ENCODE data around the gene TMEM80. TPM values are rescaled to one million over a fixed set of nuclear protein-coding genes. Genes with fewer than 3 reads are reported as not detected.

The TMEM80 gene
- polyA plus RNA-seq, 1 donor: 36.1 TPM

DNA sequence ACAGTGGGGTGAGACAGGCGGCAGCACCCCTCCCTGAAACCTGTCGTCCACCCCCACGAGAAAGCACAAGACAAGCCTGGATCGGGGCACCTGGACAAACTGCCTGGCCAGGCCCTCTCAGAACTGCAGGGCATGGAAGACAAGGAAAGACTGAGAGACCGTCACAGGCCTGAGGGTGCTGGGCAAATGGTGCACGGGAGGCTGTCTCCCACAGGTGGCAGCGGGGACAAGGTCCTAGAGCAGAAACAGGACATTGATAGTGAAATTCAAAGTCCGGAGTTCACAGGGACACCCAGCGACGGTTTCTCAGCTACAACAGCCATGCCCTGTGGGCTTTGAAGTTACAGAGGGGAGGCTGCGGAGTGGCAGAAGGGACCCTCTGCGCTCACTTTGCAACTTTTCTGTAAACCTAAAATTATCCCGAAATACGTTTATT is 37.9 kb upstream of the TMEM80 start:
- H3K4me3 ChIP-seq (ENCODE audit: low read length): no peak overlapping the region
- peaks cover 38% of the 10 kb centered on the region for H3K4me1 ChIP-seq (ENCODE audit: control insufficient read depth, insufficient read depth, low read length)
- H3K9me3 ChIP-seq (ENCODE audit: control insufficient read depth, low read depth, low read length): no peaks in the 10 kb centered on the region
- WGBS (ENCODE audit: insufficient coverage, low lambda C conversion rate): no CpG with 5 or more reads among the region's 14 CpGs
- no peaks in the 10 kb centered on the region for H3K27me3 ChIP-seq (ENCODE audit: control insufficient read depth, insufficient read depth, low read length)
- peak; percentile 63 to 85 for DNase-seq
- peaks cover 32% of the 10 kb centered on the region for H3K36me3 ChIP-seq (ENCODE audit: control insufficient read depth, insufficient read depth, low read length)
- H3K27ac ChIP-seq (ENCODE audit: low read length): peak overlapping the region; percentile 41

DNA sequence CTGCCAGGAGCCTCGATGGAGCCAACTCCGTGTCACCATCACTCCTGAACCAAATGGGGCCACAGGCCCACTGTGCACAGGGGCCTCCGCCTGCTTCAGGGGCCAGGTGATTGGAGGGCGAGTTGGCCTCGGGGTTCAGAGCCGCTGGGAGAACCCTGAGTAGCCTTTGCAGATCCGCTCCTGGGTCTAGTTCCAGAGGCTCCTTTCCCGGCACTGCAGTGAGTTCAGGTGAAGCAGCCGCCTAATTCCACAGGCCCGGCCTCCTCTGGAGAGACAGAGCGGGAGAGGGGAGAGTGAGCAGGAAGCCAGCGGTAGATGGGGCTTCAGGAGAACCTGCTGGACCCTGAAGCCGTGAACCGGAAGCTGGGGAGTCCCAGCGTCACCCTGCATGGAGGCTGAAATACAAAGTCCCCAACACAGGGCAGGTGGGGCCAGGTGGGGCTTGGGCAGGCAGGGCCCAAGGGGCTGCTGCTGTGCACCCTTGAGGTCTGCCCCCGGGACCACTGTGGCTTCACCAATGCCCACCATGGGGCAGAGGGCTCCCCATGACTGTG is 36.0 kb upstream of the TMEM80 start:
- no peaks in the 10 kb centered on the region for H3K27me3 ChIP-seq (ENCODE audit: control insufficient read depth, insufficient read depth, low read length)
- no peak overlapping the region for H3K27ac ChIP-seq (ENCODE audit: low read length)
- no peak for DNase-seq
- H3K36me3 ChIP-seq (ENCODE audit: control insufficient read depth, insufficient read depth, low read length): peaks cover 30% of the 10 kb centered on the region
- peaks cover 31% of the 10 kb centered on the region for H3K4me1 ChIP-seq (ENCODE audit: control insufficient read depth, insufficient read depth, low read length)
- WGBS (ENCODE audit: insufficient coverage, low lambda C conversion rate): no CpG with 5 or more reads among the region's 16 CpGs
- no peaks in the 10 kb centered on the region for H3K9me3 ChIP-seq (ENCODE audit: control insufficient read depth, low read depth, low read length)
- H3K4me3 ChIP-seq (ENCODE audit: low read length): no peak overlapping the region

DNA sequence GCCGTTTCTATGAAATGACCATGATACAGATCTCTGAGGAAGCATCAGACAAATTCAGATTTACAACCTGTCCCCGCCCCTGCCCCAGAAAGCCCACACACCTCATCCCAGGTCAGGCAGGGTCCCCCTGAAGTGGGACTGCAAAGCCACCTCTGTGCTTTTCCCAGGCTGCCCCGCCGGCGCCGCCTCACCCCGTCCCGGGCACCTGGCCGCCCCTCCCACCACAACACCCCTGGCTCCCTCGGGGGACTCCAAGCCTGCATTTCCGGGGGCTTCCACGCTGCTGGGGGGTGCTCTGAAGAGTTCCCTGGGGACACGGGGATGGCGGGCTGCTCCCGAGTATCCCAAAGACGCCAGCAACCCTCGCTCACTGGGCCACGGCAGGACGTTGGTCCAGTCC is 35.3 kb upstream of the TMEM80 start:
- Histone ChIP-seq H3K27ac (ENCODE audit: low read length) (no peak overlapping the region), H3K27me3 (ENCODE audit: control insufficient read depth, insufficient read depth, low read length) (no peaks in the 10 kb centered on the region), H3K9me3 (ENCODE audit: control insufficient read depth, low read depth, low read length) (no peaks in the 10 kb centered on the region), H3K4me1 (ENCODE audit: control insufficient read depth, insufficient read depth, low read length) (peaks cover 27% of the 10 kb centered on the region), H3K4me3 (ENCODE audit: low read length) (no peak overlapping the region), H3K36me3 (ENCODE audit: control insufficient read depth, insufficient read depth, low read length) (peaks cover 30% of the 10 kb centered on the region)
- WGBS (ENCODE audit: insufficient coverage, low lambda C conversion rate): no CpG with 5 or more reads among the region's 19 CpGs
- no peak for DNase-seq

DNA sequence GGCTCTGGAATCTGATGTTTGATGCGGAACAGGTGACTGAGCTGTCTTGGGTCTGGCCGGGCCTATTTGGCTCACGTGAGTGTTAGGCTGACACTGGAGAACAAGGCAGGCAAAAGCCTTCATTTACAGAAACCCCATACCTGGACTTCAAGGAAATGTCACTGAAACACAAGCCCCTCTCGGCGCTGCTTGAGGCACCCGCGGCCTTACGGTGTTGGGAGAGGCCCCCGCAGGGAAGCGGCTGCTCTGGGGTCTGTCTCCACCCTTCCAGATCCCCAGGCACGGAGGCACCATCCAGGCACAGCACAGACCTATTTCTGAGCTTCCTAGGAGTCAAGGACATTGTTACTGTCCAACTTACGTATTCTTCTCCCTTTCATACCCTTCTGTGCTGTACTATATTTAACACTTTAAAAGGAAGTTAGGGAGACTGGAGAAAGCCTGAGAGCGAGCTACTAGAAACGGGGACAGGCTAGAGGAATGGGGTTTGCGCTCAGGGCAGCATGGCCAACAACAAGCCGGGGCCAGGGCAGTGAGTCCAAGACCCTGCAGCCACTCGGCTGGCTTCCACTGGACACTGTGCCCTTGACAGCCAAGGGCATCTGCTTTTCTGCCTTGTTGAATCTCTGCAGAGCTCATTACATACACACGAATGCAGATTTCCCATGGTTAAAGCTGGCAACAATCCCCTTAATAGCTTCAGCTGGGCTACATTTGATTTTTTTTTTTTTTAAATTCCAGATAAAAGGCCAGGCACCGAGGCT is 34.8 kb upstream of the TMEM80 start:
- H3K9me3 ChIP-seq (ENCODE audit: control insufficient read depth, low read depth, low read length): no peaks in the 10 kb centered on the region
- H3K4me1 ChIP-seq (ENCODE audit: control insufficient read depth, insufficient read depth, low read length): peaks cover 23% of the 10 kb centered on the region
- no peak for DNase-seq
- no peak overlapping the region for H3K27ac ChIP-seq (ENCODE audit: low read length)
- H3K36me3 ChIP-seq (ENCODE audit: control insufficient read depth, insufficient read depth, low read length): peaks cover 34% of the 10 kb centered on the region
- H3K27me3 ChIP-seq (ENCODE audit: control insufficient read depth, insufficient read depth, low read length): no peaks in the 10 kb centered on the region
- H3K4me3 ChIP-seq (ENCODE audit: low read length): no peak overlapping the region
- WGBS (ENCODE audit: insufficient coverage, low lambda C conversion rate): 80% methylated on average over 1 of the region's 19 CpGs

DNA sequence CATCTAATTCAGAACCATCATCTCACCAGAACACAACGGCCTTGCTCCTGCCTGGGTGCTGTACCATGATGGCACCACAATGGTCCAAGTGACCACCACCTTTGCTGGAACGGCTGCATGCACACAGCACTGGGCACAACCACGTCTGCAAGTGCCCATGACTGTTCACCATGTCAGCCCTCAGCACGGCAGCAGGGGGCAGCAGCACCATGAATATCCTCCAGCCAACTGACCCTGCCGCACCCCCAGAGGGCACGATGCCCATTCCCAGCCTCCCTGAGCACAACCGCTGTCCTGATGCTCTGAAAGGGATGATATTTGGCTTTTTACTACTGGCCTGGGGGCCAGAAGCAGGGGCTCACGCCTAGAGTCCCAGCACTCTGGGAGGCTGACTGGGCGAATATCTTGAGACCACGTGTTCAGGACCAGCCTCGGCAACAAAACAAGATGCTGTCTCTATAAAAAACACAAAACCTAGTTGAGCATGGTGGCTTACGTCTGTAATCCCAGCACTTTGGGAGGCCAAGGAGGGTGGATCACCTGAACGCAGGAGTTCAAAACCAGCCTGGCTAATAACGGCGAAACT is 32.8 kb upstream of the TMEM80 start:
- DNase-seq: peak; percentile 28 to 35
- peaks cover 41% of the 10 kb centered on the region for H3K36me3 ChIP-seq (ENCODE audit: control insufficient read depth, insufficient read depth, low read length)

DNA sequence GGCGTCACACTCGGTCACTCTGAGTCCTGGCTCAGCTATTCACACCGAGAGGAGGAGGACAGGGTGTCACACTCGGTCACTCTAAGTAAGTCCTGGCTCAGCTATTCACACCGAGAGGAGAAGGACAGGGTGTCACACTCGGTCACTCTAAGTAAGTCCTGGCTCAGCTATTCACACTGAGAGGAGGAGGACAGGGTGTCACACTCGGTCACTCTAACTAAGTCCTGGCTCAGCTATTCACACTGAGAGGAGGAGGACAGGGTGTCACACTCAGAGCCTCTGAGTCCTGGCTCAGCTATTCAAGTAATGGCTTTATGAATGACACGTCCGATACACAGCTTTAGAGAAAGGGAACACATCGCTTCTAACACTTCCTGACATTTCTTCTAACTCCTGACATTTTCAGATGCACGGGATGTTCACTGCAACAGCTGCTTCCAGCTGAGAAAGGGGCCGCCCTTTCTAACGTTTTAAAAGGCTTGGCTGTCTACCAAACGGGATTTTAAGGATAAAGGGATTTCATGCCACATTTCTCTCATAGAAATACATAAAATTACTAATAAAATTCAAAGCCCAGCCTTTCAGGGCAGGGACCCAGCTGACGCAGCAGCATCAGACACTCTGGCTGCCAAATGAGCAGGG is 30.4 kb upstream of the TMEM80 start:
- H3K4me1 ChIP-seq (ENCODE audit: control insufficient read depth, insufficient read depth, low read length): no peaks in the 10 kb centered on the region
- H3K4me3 ChIP-seq (ENCODE audit: low read length): no peak overlapping the region
- DNase-seq: peak in 1 of 2 donors; percentile 11
- WGBS (ENCODE audit: insufficient coverage, low lambda C conversion rate): 100% methylated on average over 2 of the region's 15 CpGs
- H3K27ac ChIP-seq (ENCODE audit: low read length): no peak overlapping the region
- no peaks in the 10 kb centered on the region for H3K9me3 ChIP-seq (ENCODE audit: control insufficient read depth, low read depth, low read length)
- peaks cover 25% of the 10 kb centered on the region for H3K36me3 ChIP-seq (ENCODE audit: control insufficient read depth, insufficient read depth, low read length)
- no peaks in the 10 kb centered on the region for H3K27me3 ChIP-seq (ENCODE audit: control insufficient read depth, insufficient read depth, low read length)

More for the DNA sequence above, 32.8 kb upstream of the TMEM80 start:
- no peak overlapping the region for H3K4me3 ChIP-seq (ENCODE audit: low read length)
- H3K4me1 ChIP-seq (ENCODE audit: control insufficient read depth, insufficient read depth, low read length): peaks cover 8% of the 10 kb centered on the region
- no peak overlapping the region for H3K27ac ChIP-seq (ENCODE audit: low read length)
- H3K27me3 ChIP-seq (ENCODE audit: control insufficient read depth, insufficient read depth, low read length): no peaks in the 10 kb centered on the region
- no peaks in the 10 kb centered on the region for H3K9me3 ChIP-seq (ENCODE audit: control insufficient read depth, low read depth, low read length)
- no CpG with 5 or more reads among the region's 15 CpGs for WGBS (ENCODE audit: insufficient coverage, low lambda C conversion rate)

DNA sequence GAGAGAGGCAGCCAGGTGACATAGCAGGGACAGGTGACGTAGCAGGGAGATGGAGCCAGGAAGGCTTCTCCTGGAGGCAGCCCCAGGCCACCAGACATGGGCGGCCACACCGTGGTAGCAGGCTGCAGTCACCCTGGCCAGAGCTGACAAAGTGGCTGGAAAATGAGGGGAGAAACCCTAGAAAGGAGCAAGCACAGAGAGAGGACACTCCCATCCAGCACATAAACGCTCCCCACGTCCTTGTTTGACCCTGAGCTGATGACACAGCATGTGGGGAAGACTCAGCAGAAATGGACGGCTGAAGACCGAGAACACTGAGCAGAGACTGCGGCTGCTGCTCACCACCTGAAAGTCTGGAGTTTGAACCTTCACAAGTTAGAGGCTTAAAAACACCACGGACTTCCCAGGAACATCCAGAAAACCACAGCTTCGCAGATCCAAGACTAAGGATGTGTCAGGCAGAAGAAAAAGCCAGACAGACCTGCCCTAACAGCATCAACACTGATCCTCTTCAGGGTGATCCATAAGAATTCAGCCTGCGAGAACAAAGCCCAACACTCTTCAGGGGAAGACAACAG is 29.8 kb upstream of the TMEM80 start:
- 100% methylated on average over 2 of the region's 11 CpGs for WGBS (ENCODE audit: insufficient coverage, low lambda C conversion rate)
- no peaks in the 10 kb centered on the region for H3K9me3 ChIP-seq (ENCODE audit: control insufficient read depth, low read depth, low read length)
- H3K4me3 ChIP-seq (ENCODE audit: low read length): no peak overlapping the region
- no peaks in the 10 kb centered on the region for H3K4me1 ChIP-seq (ENCODE audit: control insufficient read depth, insufficient read depth, low read length)
- no peak for DNase-seq
- no peaks in the 10 kb centered on the region for H3K27me3 ChIP-seq (ENCODE audit: control insufficient read depth, insufficient read depth, low read length)
- no peak overlapping the region for H3K27ac ChIP-seq (ENCODE audit: low read length)
- H3K36me3 ChIP-seq (ENCODE audit: control insufficient read depth, insufficient read depth, low read length): peaks cover 22% of the 10 kb centered on the region

DNA sequence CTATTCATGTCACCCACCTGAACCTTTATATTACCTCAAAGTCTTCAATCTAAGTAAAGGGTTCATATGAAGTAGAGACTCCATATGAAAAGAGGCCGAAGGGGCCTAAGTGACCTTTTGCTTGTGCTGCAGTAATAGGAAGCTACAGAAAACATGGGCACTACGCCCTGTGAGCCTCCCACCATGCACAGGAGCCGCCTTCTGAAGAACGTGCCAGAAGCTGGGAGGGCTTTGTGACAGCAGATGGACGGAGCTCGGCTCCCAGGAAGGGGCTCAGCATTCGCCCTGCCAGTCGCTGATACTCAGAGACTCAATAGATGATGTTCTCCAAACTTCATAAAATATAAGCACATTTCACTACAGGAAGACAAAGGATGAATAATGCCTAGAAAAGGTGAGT is 21.8 kb upstream of the TMEM80 start:
- H3K27me3 ChIP-seq (ENCODE audit: control insufficient read depth, insufficient read depth, low read length): no peaks in the 10 kb centered on the region
- no peak overlapping the region for H3K4me3 ChIP-seq (ENCODE audit: low read length)
- no peak overlapping the region for H3K27ac ChIP-seq (ENCODE audit: low read length)
- H3K4me1 ChIP-seq (ENCODE audit: control insufficient read depth, insufficient read depth, low read length): no peaks in the 10 kb centered on the region
- 100% methylated on average over 2 of the region's 8 CpGs for WGBS (ENCODE audit: insufficient coverage, low lambda C conversion rate)
- peaks cover 37% of the 10 kb centered on the region for H3K36me3 ChIP-seq (ENCODE audit: control insufficient read depth, insufficient read depth, low read length)
- DNase-seq: no peak
- no peaks in the 10 kb centered on the region for H3K9me3 ChIP-seq (ENCODE audit: control insufficient read depth, low read depth, low read length)

DNA sequence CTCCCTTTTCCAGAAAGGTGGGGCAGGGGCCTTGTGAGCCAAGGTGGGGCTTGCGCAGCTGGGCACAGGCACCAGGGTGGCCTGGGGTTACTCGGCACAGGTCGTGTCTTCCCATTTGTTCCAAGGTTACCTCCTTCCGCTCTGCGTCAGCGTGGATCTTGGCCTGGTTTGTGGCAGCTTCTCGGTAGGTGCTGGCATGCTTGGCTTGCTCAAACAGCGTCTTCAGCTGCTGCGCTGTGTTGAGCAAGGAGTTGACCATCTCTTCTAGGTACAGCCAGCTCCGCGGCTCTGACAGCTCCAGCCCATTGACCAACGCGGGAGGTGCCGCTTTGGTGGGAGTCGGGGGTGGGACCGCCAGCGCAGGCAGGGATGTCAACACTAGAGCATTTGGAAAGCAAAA is 21.2 kb upstream of the TMEM80 start:
- WGBS (ENCODE audit: insufficient coverage, low lambda C conversion rate): no CpG with 5 or more reads among the region's 17 CpGs
- Histone ChIP-seq H3K4me3 (ENCODE audit: low read length) (no peak overlapping the region), H3K36me3 (ENCODE audit: control insufficient read depth, insufficient read depth, low read length) (peaks cover 41% of the 10 kb centered on the region), H3K9me3 (ENCODE audit: control insufficient read depth, low read depth, low read length) (no peaks in the 10 kb centered on the region), H3K27ac (ENCODE audit: low read length) (no peak overlapping the region), H3K4me1 (ENCODE audit: control insufficient read depth, insufficient read depth, low read length) (no peaks in the 10 kb centered on the region), H3K27me3 (ENCODE audit: control insufficient read depth, insufficient read depth, low read length) (no peaks in the 10 kb centered on the region)
- no peak for DNase-seq

DNA sequence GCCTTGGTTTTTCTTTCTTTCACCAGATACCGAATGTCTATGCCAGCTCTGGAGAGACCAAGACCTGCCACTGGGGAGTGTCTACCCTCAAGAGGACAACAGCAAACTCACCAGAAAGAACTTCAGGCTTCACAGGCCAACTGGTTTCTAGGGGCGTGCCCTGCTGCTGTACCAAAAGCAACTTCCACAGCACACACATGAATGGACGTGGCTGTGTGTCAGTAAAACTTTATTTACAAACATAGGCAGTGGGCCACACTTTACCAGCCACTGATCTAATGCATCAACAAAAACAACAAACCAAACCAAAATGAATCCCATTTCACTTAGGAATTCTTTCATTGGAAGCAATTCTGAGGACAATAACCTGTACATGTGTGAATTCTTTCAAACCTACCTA is 17.3 kb upstream of the TMEM80 start:
- no peak overlapping the region for H3K4me3 ChIP-seq (ENCODE audit: low read length)
- WGBS (ENCODE audit: insufficient coverage, low lambda C conversion rate): no CpG with 5 or more reads among the region's 3 CpGs
- H3K36me3 ChIP-seq (ENCODE audit: control insufficient read depth, insufficient read depth, low read length): peaks cover 59% of the 10 kb centered on the region
- H3K4me1 ChIP-seq (ENCODE audit: control insufficient read depth, insufficient read depth, low read length): no peaks in the 10 kb centered on the region
- DNase-seq: no peak
- no peak overlapping the region for H3K27ac ChIP-seq (ENCODE audit: low read length)
- no peaks in the 10 kb centered on the region for H3K9me3 ChIP-seq (ENCODE audit: control insufficient read depth, low read depth, low read length)
- H3K27me3 ChIP-seq (ENCODE audit: control insufficient read depth, insufficient read depth, low read length): no peaks in the 10 kb centered on the region

All from large intestine (tissue), 3 donors.